A673 (cell line): ENCODE results near the gene SDF4.

Experiments
- EZH2 ChIP-seq: fragments of 200-600 bp; sonication (generic); IDR thresholded peaks from 2 replicates; pipeline ENCODE4 v1.6.1; 2017; ENCODE audit warnings: borderline replicate concordance, low read depth, mild to moderate bottlenecking, mixed read lengths, antibody characterized with exemption, low read length; ENCODE audit not compliant: poor library complexity, severe bottlenecking
- TF ChIP-seq, protein P1 (sequence below): fragments of 300-800, 200-600 bp; sonication (generic); conservative IDR thresholded peaks from 2 replicates; pipeline ENCODE4 v1.5.1; 2017; ENCODE audit warnings: low read depth, mild to moderate bottlenecking, antibody characterized with exemption, low read length, moderate library complexity, mixed read lengths

DNA sequence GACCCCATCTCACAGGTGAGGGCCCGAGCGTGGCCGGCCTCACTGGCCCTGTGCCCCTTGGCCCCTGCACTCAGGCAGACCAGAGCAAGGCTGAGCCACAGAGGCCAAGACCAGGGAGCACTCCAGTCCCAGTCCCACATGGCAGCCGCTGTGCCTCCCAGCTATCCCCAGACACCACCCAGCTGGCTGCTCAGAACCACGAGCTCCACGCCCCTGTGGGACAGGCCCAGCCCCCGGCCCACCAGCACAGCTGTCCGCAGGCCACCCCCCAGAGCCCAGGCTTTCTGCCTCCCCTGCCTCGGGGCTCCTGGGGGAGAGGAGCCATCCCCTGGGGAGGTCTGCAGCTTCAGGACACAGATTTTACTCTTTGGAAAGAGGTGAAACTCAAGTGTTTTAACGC, 23.8 kb upstream of the SDF4 start:
- TF ChIP-seq, protein P1, sequence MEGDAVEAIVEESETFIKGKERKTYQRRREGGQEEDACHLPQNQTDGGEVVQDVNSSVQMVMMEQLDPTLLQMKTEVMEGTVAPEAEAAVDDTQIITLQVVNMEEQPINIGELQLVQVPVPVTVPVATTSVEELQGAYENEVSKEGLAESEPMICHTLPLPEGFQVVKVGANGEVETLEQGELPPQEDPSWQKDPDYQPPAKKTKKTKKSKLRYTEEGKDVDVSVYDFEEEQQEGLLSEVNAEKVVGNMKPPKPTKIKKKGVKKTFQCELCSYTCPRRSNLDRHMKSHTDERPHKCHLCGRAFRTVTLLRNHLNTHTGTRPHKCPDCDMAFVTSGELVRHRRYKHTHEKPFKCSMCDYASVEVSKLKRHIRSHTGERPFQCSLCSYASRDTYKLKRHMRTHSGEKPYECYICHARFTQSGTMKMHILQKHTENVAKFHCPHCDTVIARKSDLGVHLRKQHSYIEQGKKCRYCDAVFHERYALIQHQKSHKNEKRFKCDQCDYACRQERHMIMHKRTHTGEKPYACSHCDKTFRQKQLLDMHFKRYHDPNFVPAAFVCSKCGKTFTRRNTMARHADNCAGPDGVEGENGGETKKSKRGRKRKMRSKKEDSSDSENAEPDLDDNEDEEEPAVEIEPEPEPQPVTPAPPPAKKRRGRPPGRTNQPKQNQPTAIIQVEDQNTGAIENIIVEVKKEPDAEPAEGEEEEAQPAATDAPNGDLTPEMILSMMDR: no peak
- no peak for TF ChIP-seq EZH2
